Adipose tissue (tissue), 3 donors: Measurements from ENCODE around the gene FLRT1. TPM values are rescaled to one million over a fixed set of nuclear protein-coding genes. Genes with fewer than 3 reads are reported as not detected.

Experiments
- H3K27ac ChIP-seq: one replicate; pipeline ENCODE4 v1.5.1; 2013; ENCODE audit warnings: low read depth, low read length
- WGBS, 3 donors: extraction: QIAGEN DNeasy Blood & Tissue Kit; methylation state at CpG; one replicate each; pipeline ENCODE4 v1.1.7; 2013; 5-methylcytosine and 5-hydroxymethylcytosine counted together
- polyA plus RNA-seq, 3 donors: library from polyadenylated mRNA; stranded (reverse); fragments of 200-250 nt; gene quantifications; one replicate each; pipeline ENCODE4 v1.2.3, GENCODE V29; 2013
- donor health status: healthy with polysubstance abuse.
- donor health status: Bipolar disorder and iron deficiency.
- donor health status: healthy.

FLRT1 gene
- polyA plus RNA-seq, 3 donors = 0.10 to 0.14 (median 0.11) TPM

- no peak overlapping the region for H3K27ac ChIP-seq
- 41 to 87% (median 82%) methylated on average over 27 of the region's 27 CpGs for WGBS, 3 donors
These were observed 16.4 kb upstream of the FLRT1 start for GRCh38 chr11:64019106-64020037.

GRCh38 chr11:64020976-64021756 is 14.6 kb upstream of the FLRT1 start:
- H3K27ac ChIP-seq = no peak overlapping the region
- 85 to 87% (median 85%) methylated on average over 19 to 22 of the region's 22 CpGs for WGBS, 3 donors

- no peak overlapping the region for H3K27ac ChIP-seq
- WGBS, 3 donors = 40 to 77% (median 50%) methylated on average over 8 to 10 of the region's 10 CpGs
These were observed 14.0 kb upstream of the FLRT1 start for GRCh38 chr11:64021757-64022093.

- WGBS, 3 donors = 85 to 88% (median 86%) methylated on average over 14 of the region's 14 CpGs
- H3K27ac ChIP-seq = no peak overlapping the region
These were observed 13.5 kb upstream of the FLRT1 start for GRCh38 chr11:64022125-64022784.

GRCh38 chr11:64023712-64024710 is 11.7 kb upstream of the FLRT1 start:
- H3K27ac ChIP-seq = no peak overlapping the region
- WGBS, 3 donors = 74 to 89% (median 83%) methylated on average over 20 of the region's 20 CpGs

GRCh38 chr11:64025205-64025604 is 10.5 kb upstream of the FLRT1 start:
- H3K27ac ChIP-seq = no peak overlapping the region
- 75 to 86% (median 85%) methylated on average over 4 of the region's 4 CpGs for WGBS, 3 donors

- H3K27ac ChIP-seq = no peak overlapping the region
- WGBS, 3 donors = 89% methylated on average over 7 of the region's 7 CpGs
These were observed 9.0 kb upstream of the FLRT1 start for GRCh38 chr11:64026575-64027205.

GRCh38 chr11:64027651-64028397 is 7.9 kb upstream of the FLRT1 start:
- H3K27ac ChIP-seq = no peak overlapping the region
- WGBS, 3 donors = 29 to 68% (median 40%) methylated on average over 20 of the region's 20 CpGs

- H3K27ac ChIP-seq = no peak overlapping the region
- 16 to 61% (median 18%) methylated on average over 17 to 21 of the region's 22 CpGs for WGBS, 3 donors
These were observed 7.2 kb upstream of the FLRT1 start for GRCh38 chr11:64028398-64029115.

- H3K27ac ChIP-seq = no peak overlapping the region
- WGBS, 3 donors = 79 to 90% (median 81%) methylated on average over 8 of the region's 8 CpGs
These were observed 6.0 kb upstream of the FLRT1 start for GRCh38 chr11:64029773-64030172.

GRCh38 chr11:64031001-64031400 is 4.7 kb upstream of the FLRT1 start:
- 81 to 95% (median 83%) methylated on average over 3 of the region's 3 CpGs for WGBS, 3 donors
- H3K27ac ChIP-seq = no peak overlapping the region

- WGBS, 3 donors = 85 to 87% (median 85%) methylated on average over 4 of the region's 4 CpGs
- no peak overlapping the region for H3K27ac ChIP-seq
These were observed 3.7 kb upstream of the FLRT1 start for GRCh38 chr11:64032050-64032449.

- WGBS, 3 donors = 65 to 89% (median 75%) methylated on average over 9 of the region's 9 CpGs
- no peak overlapping the region for H3K27ac ChIP-seq
These were observed 1.3 kb upstream of the FLRT1 start for GRCh38 chr11:64034411-64034811.

- H3K27ac ChIP-seq = no peak overlapping the region
- WGBS, 3 donors = 8 to 22% (median 10%) methylated on average over 14 to 17 of the region's 17 CpGs
These were observed 628 bp upstream of the FLRT1 start for GRCh38 chr11:64035081-64035524.

GRCh38 chr11:64036087-64037026 is 626 bp downstream of the FLRT1 start:
- 1 to 2% (median 2%) methylated on average over 56 to 85 of the region's 85 CpGs for WGBS, 3 donors
- no peak overlapping the region for H3K27ac ChIP-seq
